Kidney epithelial cell (primary cell): ENCODE results near the gene RORB. TPM values are rescaled to one million over a fixed set of nuclear protein-coding genes. Genes with fewer than 3 reads are reported as not detected.

Experiments
- DNase-seq: peaks from one replicate; pipeline ENCODE4 v3.0.0-alpha.2; 2010; ENCODE audit warnings: low read depth
- H3K27me3 ChIP-seq: 2 replicates; pipeline ENCODE4 v1.6.0; 2011; ENCODE audit warnings: low read length; ENCODE audit not compliant: control insufficient read depth, insufficient read depth
- H3K36me3 ChIP-seq: 2 replicates; pipeline ENCODE4 v1.5.1; 2011; ENCODE audit warnings: low read length; ENCODE audit not compliant: control insufficient read depth, insufficient read depth
- H3K4me3 ChIP-seq: 2 replicates; pipeline ENCODE4 v1.5.1; 2011; ENCODE audit warnings: low read depth, mild to moderate bottlenecking, control low read depth, low read length
- total RNA-seq: library from RNA; depleted of rRNA; stranded (reverse); fragments of >200 nt; gene quantifications from 2 replicates; pipeline ENCODE4 v1.2.3, GENCODE V29; 2015
- TF ChIP-seq, protein P1 (sequence below): IDR thresholded peaks from 2 replicates; pipeline ENCODE4 v1.5.1; 2011; ENCODE audit warnings: mild to moderate bottlenecking, moderate library complexity, low read length, control low read depth, inconsistent platforms; ENCODE audit not compliant: insufficient read depth, poor library complexity, severe bottlenecking

Gene RORB
- total RNA-seq, 1 donor from 2014 or later = not detected

GRCh38 chr9:74501570-74501969 lies 4.4 kb downstream of the RORB start:
- no peak overlapping the region for H3K4me3 ChIP-seq
- H3K36me3 ChIP-seq = no peaks in the 10 kb centered on the region
- TF ChIP-seq, protein P1, sequence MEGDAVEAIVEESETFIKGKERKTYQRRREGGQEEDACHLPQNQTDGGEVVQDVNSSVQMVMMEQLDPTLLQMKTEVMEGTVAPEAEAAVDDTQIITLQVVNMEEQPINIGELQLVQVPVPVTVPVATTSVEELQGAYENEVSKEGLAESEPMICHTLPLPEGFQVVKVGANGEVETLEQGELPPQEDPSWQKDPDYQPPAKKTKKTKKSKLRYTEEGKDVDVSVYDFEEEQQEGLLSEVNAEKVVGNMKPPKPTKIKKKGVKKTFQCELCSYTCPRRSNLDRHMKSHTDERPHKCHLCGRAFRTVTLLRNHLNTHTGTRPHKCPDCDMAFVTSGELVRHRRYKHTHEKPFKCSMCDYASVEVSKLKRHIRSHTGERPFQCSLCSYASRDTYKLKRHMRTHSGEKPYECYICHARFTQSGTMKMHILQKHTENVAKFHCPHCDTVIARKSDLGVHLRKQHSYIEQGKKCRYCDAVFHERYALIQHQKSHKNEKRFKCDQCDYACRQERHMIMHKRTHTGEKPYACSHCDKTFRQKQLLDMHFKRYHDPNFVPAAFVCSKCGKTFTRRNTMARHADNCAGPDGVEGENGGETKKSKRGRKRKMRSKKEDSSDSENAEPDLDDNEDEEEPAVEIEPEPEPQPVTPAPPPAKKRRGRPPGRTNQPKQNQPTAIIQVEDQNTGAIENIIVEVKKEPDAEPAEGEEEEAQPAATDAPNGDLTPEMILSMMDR = no peak
- H3K27me3 ChIP-seq = peaks cover 38% of the 10 kb centered on the region
- no peak for DNase-seq

GRCh38 chr9:74503219-74503618 lies 6.1 kb downstream of the RORB start:
- no peak overlapping the region for H3K4me3 ChIP-seq
- no peaks in the 10 kb centered on the region for H3K36me3 ChIP-seq
- DNase-seq = no peak
- peaks cover 29% of the 10 kb centered on the region for H3K27me3 ChIP-seq
- TF ChIP-seq, protein P1 = no peak

- no peaks in the 10 kb centered on the region for H3K36me3 ChIP-seq
- peaks cover 25% of the 10 kb centered on the region for H3K27me3 ChIP-seq
- DNase-seq = no peak
- TF ChIP-seq, protein P1 = no peak
- H3K4me3 ChIP-seq = no peak overlapping the region
These were observed 6.5 kb downstream of the RORB start for GRCh38 chr9:74503666-74504065.

- TF ChIP-seq, protein P1 = no peak
- no peaks in the 10 kb centered on the region for H3K27me3 ChIP-seq
- DNase-seq = no peak
These were observed 14.2 kb downstream of the RORB start for GRCh38 chr9:74511333-74511732.

GRCh38 chr9:74512416-74512815 lies 15.3 kb downstream of the RORB start:
- H3K36me3 ChIP-seq = no peaks in the 10 kb centered on the region
- H3K4me3 ChIP-seq = no peak overlapping the region
- TF ChIP-seq, protein P1 = no peak
- no peak for DNase-seq
- H3K27me3 ChIP-seq = no peaks in the 10 kb centered on the region

More at GRCh38 chr9:74511333-74511732, 14.2 kb downstream of the RORB start:
- Histone ChIP-seq H3K36me3 (no peaks in the 10 kb centered on the region), H3K4me3 (no peak overlapping the region)

DNA sequence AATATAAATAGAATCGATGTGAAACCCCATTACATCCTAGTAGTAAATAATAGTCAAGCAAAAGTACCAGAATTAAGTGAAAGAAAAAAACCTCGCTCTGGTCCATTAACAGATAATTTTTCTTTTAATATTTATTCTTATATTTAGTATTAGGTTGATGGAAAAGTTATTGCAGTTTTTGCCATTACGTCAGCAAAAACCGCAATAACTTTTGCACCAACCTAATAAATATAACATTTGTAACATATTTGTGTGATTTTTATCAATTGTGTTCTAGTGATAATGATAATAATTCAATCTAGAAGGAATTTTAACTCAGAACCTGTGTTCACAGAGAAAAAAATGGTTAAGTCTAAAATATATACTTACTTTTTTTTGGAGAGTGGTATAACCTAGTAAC lies 16.1 kb downstream of the RORB start:
- H3K4me3 ChIP-seq = no peak overlapping the region
- no peaks in the 10 kb centered on the region for H3K27me3 ChIP-seq
- no peak for DNase-seq
- no peaks in the 10 kb centered on the region for H3K36me3 ChIP-seq
- TF ChIP-seq, protein P1 = no peak
